ENCODE measurements around the gene SDR42E2.
"Not testable (repeated sequence)": the region's sequence is repeated elsewhere in the genome, so short reads cannot be mapped to it uniquely, and the experiment has no call there.

Gene SDR42E2

DNA sequence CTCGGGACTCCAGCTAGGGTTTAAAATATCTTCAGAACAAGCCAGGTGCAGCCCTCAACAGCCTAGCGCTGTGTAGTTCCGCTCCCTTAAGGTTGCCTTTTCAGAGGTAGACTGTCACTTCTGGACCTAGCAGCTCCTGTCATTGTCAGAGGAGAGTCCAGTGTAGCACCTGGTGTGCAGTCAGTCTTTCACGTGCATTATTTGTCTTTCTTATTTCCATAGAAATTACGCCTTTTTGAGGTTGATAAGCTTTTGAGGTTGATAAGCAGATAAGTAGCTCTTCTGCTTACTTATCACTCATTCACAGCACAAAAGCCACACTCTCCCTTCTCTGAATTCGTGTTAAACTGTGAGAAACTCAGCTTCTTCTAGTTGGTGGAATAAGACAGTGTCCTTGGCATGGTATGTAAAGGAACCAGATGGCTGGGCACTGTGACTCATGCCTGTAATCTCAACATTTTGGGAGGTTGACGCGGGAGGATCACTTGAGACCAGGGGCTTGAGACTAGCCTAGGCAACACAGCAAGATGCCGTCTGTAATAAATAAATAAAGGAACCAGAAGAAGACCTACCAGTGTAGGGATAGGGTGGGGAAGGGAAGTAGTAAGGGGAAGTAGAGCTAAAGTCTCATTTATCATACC is 54.0 kb downstream of the SDR42E2 start:
- no peak for DNase-seq

DNA sequence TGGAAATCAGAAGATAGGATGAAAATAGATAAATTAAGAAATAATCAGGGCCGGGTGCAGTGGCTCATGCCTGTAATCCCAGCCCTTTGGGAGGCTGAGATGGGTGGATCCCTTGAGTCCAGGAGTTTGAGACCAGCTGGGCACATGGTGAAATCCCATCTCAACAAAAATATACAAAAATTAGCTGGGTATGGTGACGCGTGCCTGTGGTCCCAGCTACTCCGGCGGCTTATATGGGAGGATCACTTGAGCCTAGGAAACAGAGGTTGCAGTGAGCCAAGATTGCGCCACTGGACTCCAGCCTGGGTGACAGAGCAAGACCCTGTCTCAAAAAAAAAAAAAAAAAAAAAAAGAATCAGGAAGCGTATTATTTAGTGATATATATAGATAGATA is 54.5 kb downstream of the SDR42E2 start:
- DNase-seq = not testable (repeated sequence)

DNA sequence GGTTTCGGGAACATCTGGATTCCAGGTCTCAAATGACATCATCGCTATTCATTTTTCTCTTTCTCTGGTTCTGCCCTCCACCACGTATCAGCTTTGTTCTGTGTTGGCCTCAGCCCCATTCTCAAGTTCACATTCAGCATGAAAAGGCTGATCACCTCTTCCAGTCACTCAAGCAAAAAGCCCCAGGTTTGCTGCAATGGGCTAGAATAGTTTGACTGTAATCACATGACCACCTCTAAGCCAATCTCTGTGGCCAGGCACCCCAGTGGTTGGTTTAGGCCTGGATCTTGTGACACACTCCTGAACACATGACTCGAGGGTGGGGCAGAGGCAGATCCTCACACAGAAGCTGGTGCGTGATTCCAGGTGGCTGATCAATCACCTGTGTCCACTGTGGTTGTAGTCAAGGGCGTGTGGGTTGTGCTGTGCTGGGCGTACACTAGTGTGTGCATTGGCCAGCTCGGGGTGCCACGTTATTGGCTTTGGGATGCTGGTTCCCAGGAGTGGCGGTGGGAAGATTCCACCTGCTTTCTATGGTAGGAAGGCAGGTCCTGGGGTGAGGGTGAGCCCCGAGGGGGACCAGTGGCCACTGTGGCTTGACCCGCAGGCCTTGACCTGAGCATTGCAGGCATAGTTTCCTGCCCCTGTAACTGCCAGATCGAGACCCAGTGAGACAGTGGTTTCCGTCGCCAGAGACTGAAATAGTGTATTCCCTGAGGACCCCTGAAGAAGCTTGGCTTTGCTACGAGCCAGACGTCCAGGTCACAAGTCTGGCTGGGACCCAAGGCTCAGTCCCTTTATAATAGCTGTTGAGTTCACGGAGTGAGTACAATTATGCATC is 55.8 kb downstream of the SDR42E2 start:
- no peak for DNase-seq

DNA sequence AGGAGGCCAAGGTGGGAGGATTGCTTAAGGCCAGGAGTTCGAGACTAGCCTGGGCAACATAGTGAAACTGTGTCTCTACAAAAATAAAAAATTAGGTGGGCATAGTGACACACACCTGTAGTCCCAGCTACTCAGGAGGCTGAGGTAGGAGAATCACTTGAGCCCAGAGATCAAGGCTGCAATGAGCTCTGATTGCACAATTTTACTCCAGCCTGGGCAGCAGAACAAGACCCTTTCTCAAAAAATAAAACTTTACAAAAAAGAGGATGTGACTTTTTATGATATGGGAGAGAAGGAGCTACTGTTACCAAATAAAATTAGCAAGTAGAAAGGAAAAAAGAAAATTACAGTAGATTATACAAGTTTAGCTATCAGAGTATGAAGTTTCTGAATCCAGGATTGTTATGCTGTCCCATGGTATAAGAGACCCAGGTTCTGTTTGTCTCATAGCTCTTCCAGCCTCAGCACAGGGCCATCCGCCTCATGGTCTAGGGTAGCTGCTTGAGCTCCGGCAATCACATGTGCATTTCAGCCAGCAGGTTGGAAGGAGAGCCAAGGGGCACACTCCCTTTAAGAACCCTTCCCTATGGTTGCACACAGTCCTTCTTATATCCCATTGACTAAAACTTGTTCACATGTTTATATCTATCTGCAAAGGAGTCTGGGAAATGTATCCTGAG is 57.2 kb downstream of the SDR42E2 start:
- DNase-seq = no peak

DNA sequence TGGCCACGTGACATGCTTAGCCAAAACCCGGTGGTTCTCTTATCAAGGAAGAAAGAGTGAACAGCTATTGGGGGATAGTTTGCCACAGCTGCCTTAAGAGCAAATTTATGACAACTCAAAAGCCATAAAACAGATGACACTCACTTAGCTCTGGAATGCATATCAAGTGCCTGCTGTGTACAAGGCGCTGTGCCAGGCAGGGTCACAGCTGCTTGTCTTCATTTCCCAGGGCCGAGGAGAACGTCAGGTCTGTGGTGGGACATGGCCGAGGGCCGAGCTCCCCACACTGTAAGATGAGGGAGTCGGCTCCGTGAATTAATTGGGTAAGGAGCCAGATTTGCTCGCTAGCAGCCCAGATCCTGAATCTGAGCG is 57.7 kb downstream of the SDR42E2 start:
- DNase-seq = no peak

DNA sequence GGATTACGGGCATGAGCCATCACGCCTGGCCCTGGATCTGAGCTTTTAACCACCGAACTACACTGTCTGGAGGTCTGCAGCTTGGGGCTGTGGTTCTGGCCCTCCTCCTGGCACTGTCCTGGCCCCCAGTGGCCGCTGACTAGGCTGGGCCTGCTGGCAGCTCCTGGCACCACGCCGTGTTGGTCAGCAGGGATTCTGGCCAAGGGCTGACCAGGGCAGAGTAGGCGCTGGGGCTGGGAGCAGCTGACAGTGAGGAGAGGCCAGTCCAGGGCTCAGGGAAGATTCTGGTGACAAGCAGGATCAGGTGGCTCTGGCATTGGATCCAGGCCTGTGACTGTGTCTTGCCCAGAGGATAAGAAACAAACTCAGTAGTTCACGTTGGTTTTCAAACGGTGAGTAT is 58.4 kb downstream of the SDR42E2 start:
- DNase-seq = no peak

DNA sequence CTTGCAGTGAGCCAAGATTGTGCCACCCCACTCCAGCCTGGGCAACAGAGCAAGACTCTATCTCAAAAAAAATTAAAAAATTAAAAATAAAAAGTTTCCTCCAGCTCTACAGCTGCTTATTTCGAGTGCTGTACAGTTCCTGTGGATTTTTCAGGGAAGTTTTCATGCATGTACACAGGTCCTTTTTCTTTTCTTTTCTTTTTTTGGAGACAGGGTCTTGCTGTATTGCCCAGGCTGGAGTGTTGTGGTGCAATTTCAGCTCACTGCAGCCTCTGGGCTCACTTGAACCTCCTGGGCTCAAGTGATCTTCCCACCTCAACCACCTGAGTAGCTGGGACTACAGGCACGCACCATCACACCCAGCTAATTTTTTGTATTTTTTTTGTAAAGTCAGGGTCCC is 59.7 kb downstream of the SDR42E2 start:
- no peak for DNase-seq

DNA sequence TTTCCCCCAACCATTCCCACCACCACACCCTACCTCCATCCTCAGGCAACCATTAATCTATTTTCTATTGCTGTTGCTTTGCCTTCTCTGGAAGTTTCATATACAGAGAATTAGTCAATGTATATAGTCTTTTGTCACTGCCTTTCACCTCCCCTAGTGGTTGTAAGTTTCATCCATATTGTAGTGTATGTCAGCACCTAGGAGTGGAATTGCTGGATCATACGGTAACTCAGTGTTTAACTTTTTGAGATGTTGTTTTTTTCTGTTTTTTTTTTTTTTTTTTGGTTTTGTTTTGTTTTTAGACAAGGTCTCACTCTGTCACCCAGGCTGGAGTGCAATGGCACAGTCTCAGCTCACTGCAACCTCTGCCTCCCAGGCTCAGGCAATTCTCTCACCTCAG is 60.7 kb downstream of the SDR42E2 start:
- no peak for DNase-seq

DNA sequence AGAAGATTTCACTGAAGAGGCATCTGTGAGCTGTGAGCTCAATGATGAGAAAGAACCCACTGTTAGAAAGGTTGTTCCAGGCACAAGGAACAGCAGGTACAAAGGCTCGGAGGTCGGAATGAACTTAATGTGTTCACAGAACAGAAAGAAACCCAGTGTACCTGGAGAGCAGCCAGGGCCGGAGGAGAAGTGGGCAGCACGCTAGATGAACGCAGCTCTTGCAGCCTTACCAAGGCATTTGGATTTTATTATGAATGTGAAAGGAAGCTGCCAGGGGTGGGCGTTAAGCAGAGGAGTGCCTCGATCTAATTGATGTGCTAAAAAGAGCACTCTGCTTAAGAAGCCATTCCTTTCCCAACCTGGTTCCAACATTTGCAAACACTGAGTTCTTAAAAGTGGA is 62.8 kb downstream of the SDR42E2 start:
- DNase-seq = no peak

DNA sequence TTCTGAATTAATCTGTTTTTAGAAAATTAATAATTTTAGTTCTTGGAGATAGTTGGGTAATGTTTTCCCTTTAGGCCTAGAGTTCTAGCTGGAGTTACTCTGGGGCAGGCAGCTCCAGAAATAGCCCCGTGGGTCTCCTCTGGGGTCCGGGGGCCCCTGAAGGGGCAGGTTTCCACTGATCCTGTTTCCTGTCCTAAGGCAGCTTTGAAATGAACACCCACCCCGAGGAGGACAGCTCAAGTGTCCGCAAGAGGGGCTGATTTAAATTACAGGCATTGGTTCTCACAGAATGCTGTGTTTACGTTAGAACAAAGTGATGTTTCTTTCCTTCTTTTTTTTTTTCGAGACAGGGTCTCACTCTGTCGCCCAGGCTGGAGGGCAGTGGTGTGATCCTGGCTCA is 67.6 kb downstream of the SDR42E2 start:
- DNase-seq = no peak

DNA sequence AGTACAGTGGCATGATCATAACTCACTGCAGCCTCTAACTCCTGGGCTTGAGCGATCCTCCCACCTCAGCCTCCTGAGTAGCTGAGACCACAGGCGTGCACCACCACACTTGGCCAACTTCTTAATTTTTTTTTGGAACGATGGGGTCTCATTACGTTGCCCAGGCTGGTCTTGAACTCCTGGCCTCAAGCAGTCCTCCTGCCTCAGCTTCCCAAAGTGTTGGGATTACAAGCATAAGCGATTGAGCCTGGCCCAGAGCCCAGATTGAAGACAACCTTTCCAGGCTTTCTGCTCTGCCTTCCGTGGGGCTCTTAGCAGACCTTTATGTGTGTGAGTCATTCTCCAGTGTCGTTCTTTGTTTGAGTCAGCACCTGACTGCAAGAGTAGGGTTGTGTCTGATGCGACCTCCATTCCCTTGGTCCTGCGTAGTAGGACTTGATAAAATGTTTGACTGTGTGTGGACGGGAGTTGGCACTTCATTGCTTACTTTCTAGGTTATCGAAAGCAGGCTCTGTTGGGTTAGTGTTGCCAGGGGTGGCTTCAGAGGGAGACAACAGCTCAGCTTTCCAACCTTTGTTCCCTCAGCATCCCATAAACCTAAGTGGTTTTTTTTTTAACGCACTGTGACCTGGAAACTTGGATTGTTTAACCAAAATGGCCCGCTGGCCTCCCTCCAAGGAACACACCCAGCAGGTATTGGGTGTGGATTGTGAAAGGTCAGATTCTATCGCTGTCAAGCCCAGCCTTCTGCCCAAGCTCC is 70.2 kb downstream of the SDR42E2 start:
- peak; percentile 95 for DNase-seq

DNA sequence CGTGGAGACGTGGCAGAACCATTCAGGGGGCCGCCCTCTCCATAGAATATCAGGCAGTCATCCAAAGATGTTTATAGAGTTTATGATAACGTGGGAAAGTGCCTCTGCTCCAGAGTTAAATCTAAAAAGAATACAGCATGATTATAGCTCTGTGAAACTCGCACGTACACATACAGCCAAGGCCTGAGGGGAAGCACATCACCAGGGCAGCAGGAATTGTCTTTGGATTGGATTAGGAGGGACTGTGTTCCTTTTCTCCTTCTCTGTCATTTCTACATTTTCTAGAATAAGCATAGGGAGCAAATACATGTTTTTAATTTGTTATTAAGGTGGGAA is 70.7 kb downstream of the SDR42E2 start:
- no peak for DNase-seq

DNA sequence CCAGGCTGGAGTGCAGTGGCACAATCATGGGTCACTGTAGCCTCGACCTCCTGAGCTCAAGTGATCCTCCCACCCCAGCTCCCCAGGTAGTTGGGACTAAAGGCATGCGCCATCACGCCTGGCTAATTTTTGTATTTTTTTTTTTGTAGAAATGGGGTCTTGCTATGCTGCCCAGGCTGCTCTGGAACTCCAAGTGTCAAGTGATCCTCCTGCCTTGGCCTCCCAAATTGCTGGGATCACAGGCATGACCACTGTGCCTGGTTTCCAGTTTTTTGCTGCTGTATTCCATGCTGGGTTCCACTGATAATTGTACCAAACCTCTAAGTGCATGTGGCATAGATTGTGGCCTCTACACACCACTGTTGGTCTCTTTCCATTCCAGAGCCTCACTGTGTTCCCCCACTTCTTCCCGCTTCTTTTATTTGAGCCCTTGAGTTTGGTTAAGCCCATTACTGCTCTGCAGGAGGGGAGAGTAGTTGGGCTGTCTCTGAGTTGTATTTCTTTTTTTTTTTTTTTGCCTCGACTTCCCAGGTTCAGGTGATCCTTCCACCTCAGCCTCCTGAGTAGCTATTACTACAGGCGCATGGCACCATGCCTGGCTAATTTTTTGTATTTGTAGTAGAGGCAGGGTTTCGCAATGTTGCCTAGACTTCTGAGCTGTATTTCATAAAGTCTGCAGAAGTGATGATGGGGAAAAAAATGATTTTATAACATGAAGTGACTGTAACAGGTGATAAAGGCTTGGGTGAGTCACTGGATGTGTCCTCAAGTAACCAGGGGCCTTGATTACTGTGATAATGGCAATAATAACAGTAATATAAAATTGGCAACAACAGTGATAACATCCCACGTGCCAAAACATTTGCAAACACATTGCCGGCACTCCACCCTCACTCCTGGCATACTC is 73.8 kb downstream of the SDR42E2 start:
- DNase-seq = no peak

DNA sequence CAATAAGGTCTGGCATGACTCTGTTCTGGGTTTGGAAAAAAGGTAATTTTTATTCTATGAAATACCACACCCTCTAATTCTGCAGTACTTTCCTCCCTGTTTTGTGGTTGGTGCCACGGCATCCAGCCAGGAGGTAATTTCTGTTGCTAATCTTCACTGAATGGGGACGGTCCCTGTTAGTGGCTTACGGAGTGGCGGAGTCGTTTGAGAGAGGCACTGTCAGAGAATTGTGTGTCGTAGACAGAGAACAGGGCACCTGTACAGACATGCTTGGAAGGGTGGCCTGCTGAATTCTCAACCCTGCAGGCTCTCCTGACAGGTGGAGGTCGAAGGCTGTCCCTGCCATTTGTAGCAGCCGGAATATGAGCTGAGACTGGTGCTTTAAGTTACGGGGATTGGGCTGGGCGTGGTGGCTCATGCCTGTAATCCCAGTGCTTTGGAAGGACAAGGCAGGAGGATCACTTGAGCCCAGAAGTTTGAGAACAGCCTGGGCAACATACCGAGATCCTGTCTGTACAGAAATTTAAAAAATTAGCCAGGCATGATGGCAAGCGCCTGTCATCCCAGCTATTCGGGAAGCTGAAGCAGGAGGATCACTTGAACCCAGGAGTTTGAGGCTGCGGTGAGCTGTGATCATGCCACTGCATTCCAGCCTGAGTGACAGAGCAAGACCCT is 77.0 kb downstream of the SDR42E2 start:
- DNase-seq = peak; percentile 17

DNA sequence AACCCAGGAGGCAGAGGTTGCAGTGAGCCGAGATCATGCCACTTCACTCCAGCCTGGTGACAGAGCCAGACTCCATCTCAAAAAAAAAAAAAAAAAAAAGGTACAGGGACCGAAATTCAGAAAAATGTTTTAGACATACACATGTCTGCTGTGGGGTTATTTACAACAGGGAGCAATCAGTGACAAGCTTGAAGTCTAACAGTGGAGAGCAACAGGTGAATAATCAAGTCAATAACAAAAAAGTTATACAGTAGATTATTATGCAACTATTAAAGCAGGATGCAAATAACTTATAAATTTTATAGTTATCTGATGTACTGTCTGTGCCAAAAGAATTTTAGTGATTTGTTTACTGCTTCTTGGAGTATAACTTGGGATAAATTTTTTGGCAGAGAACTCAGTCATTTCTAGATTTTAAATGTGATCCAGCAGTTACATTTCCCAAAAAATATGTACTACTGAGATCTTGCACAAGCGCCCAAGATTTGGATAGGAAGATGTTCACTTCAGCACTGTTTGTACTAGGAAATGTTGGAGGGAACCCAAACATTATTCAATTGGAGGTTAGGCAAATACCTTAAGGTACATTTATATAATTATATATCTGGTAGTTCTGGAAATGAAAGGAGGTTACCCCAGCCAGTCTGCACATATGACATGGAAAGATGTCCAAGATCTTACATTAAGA is 77.9 kb downstream of the SDR42E2 start:
- no peak for DNase-seq

Measured in DMS153 (cell line).